ENCODE measurements around the gene SCN10A.

SCN10A gene

DNA sequence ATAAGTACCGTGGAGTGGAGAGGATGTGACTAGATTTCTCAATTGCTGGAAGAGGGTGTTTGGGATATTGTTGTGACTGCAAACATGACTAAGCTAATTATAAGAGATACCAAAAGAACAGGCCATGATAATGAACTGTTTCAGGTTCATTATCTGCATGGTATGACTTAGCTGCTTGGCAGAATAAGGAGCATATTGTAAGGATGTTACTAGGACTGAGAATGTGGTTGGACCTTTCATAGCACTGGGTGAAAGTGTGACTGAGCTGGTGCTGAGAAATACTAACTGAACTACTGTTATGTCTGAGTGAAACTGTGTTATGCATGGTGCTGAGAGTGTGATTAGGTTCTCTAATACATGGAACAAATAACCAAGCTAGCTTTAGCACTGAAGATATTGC lies 11.0 kb downstream of the SCN10A start:
- in situ Hi-C loops (cut with MboI; ENCODE audit: low pct_unique_long_range_greater_than_20kb, low sequenced_read_pairs, unreplicated experiment): no loop called here
- DNase-seq (ENCODE audit: low spot score): no peak
- TF ChIP-seq, protein P1, sequence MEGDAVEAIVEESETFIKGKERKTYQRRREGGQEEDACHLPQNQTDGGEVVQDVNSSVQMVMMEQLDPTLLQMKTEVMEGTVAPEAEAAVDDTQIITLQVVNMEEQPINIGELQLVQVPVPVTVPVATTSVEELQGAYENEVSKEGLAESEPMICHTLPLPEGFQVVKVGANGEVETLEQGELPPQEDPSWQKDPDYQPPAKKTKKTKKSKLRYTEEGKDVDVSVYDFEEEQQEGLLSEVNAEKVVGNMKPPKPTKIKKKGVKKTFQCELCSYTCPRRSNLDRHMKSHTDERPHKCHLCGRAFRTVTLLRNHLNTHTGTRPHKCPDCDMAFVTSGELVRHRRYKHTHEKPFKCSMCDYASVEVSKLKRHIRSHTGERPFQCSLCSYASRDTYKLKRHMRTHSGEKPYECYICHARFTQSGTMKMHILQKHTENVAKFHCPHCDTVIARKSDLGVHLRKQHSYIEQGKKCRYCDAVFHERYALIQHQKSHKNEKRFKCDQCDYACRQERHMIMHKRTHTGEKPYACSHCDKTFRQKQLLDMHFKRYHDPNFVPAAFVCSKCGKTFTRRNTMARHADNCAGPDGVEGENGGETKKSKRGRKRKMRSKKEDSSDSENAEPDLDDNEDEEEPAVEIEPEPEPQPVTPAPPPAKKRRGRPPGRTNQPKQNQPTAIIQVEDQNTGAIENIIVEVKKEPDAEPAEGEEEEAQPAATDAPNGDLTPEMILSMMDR (IDR thresholded peaks at IDR 0.05; ENCODE audit: extremely low read depth, insufficient read depth, missing control alignments): no peak

DNA sequence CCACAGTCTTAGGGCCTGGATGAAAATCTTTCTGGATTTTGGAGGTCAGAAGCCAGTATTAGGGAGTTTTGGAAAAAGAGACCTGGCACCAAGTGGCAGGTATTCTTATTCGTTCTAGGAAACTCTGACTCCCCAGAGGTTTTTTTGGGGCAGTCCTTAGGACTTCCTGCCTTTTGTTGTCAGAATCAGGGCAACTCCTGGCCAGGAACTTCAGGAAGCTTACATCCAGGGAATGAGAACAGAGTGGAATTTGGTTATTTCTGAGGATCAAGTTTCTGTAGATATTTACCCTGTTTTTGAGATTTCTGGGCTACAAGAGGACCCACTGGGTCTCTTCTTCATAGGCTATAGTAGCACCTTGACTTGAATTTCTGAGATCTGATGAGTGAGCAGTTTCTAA lies 15.5 kb downstream of the SCN10A start:
- TF ChIP-seq, protein P1 (IDR thresholded peaks at IDR 0.05; ENCODE audit: extremely low read depth, insufficient read depth, missing control alignments): no peak
- in situ Hi-C loops (cut with MboI; ENCODE audit: low pct_unique_long_range_greater_than_20kb, low sequenced_read_pairs, unreplicated experiment): no loop called here
- no peak for DNase-seq (ENCODE audit: low spot score)

- DNase-seq (ENCODE audit: low spot score): no peak
- in situ Hi-C loops (cut with MboI; ENCODE audit: low pct_unique_long_range_greater_than_20kb, low sequenced_read_pairs, unreplicated experiment): no loop called here
- TF ChIP-seq, protein P1 (IDR thresholded peaks at IDR 0.05; ENCODE audit: extremely low read depth, insufficient read depth, missing control alignments): no peak
Measured at GRCh38 chr3:38793721-38794120, 22.3 kb downstream of the SCN10A start.

DNA sequence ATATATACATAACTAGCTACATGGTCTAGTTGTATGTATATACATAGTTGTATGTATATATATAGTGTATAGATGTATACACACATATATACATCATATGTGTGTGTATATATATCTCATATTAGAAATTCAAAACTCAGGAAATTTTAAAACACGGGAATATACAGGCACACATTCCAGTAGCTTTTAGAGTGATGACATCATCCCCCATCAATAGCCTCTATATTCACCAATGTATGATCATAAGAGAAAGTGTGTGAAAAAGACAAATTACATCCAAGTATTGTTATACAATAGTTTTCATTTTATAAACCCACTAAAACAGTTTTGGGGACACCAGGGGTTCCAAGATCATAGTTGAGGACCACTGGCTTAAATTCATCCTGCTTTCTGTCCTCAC lies 23.0 kb downstream of the SCN10A start:
- TF ChIP-seq, protein P1 (IDR thresholded peaks at IDR 0.05; ENCODE audit: extremely low read depth, insufficient read depth, missing control alignments): no peak
- in situ Hi-C loops (cut with MboI; ENCODE audit: low pct_unique_long_range_greater_than_20kb, low sequenced_read_pairs, unreplicated experiment): no loop called here

DNA sequence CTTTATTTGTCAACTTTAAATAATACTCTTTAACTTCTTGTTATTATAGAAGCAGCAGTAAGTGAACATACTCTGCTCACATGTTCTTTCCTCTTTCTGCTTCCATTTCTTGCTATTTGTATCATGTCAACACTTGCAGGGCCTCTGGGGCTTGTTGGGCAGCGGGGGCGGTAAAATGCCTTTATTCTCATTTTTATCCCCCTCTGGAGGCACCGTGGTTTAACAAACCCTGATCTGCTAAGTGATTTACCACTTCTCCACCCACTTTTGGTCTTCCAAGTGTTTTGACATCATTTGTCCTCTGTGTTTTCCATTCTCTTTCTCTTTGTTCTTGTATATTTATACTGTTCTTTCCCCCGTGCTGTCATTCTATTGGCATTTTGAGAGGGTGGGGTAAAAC lies 33.9 kb downstream of the SCN10A start:
- TF ChIP-seq, protein P1 (IDR thresholded peaks at IDR 0.05; ENCODE audit: extremely low read depth, insufficient read depth, missing control alignments): no peak
- DNase-seq (ENCODE audit: low spot score): no peak
- in situ Hi-C loops (cut with MboI; ENCODE audit: low pct_unique_long_range_greater_than_20kb, low sequenced_read_pairs, unreplicated experiment): no loop called here

More for the DNA sequence above, 23.0 kb downstream of the SCN10A start:
- no peak for DNase-seq (ENCODE audit: low spot score)

DNA sequence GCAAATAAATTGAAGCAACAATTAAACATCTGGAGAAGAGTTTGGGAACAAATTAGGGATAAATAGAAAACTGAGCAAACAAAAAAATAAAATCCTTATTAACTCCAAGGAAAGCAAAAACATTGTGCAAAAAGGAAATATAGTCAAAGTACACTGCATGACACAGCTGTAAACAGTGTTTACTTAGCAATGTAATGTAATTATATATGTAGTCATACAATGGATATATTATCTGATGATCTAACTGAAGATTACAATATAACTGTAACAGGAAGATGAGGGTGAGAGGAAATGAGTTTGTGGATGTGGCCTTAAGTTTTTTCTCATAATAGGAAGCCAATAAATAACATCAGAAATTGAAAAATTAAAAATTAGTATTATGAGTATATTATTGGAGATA lies 42.5 kb downstream of the SCN10A start:
- no peak for DNase-seq (ENCODE audit: low spot score)
- in situ Hi-C loops (cut with MboI; ENCODE audit: low pct_unique_long_range_greater_than_20kb, low sequenced_read_pairs, unreplicated experiment): no loop called here
- TF ChIP-seq, protein P1 (IDR thresholded peaks at IDR 0.05; ENCODE audit: extremely low read depth, insufficient read depth, missing control alignments): no peak

- TF ChIP-seq, protein P1 (IDR thresholded peaks at IDR 0.05; ENCODE audit: extremely low read depth, insufficient read depth, missing control alignments): no peak
- DNase-seq (ENCODE audit: low spot score): no peak
- in situ Hi-C loops (cut with MboI; ENCODE audit: low pct_unique_long_range_greater_than_20kb, low sequenced_read_pairs, unreplicated experiment): no loop called here
Measured at GRCh38 chr3:38763569-38763968, 52.4 kb downstream of the SCN10A start.
